ENCODE measurements around the gene ZNF480. TPM values are rescaled to one million over a fixed set of nuclear protein-coding genes. Genes with fewer than 3 reads are reported as not detected.
"Not testable (repeated sequence)": the region's sequence is repeated elsewhere in the genome, so short reads cannot be mapped to it uniquely, and the experiment has no call there.

The ZNF480 gene
- total RNA-seq = 1 to 10 TPM; 2.5 to 9.6 TPM

DNA sequence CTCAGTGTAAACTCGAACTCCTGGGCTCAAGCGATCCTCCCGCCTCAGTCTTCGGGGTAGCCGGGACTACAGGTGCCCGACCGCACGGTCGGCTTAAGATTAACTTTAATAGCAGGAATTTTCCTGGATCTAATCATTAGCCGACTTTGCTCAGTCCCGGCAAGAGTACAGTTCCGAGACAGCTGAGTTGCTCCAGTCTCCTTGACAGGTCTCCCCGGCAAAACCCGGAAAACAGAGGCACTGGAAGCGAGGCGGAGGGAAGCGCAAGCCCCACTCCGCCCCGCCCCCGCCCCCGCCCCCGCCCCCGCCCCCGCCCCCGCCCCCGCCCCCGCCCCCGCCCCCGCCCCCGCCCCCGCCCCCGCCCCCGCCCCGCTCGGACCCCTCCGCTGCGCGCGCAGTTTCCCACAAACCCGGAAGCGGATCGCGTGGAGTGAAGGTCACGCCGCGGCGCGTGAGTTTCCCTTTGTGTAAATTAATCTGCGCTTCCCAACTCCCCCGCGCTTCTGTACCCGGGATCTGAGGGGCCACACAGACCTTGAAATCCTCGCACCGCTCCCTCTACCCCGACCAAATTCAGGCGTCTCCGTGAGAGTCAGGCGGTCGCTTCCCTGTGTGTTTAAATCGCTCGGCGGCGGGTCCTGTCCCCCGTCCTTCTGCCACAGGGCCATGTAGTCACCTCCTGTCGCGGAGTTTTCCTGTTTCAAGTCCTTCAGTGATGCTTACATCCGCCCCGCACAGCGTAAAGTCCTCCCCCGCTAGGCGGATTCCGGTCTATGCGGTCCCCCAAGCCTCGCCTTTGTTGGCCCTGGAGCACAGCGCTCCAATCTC lies at the start of gene ZNF480:
Gene ZNF480, plus strand, starts transcription at position 397 of the 828 bp plus-strand sequence. CDS start 3,244 bp downstream, outside the sequence.
- peak; percentile 92 for ATAC-seq (replicated peaks)
- H3K4me1 Mint-ChIP-seq = peaks cover 15% of the 10 kb centered on the region
- H3K36me3 Mint-ChIP-seq (ENCODE audit: low read depth) = peaks cover 54% of the 10 kb centered on the region
- H3K4me3 Mint-ChIP-seq = peak within 1 kb of the TSS; percentile 90
- H3K27ac Mint-ChIP-seq = peak within 1 kb of the TSS; percentile 99
- peaks cover 23% of the 10 kb centered on the region for H3K9me3 Mint-ChIP-seq
- H3K27me3 Mint-ChIP-seq = no peaks in the 10 kb centered on the region

GRCh38 chr19:52248241-52248640 lies 48.7 kb upstream of the ZNF480 start:
- Mint-ChIP-seq H3K36me3 (ENCODE audit: low read depth) (no peaks in the 10 kb centered on the region), H3K4me3 (no peak overlapping the region), H3K4me1 (no peaks in the 10 kb centered on the region), H3K27ac (no peak overlapping the region), H3K9me3 (no peaks in the 10 kb centered on the region), H3K27me3 (no peaks in the 10 kb centered on the region)
- ATAC-seq (replicated peaks) = peak; percentile 70

DNA sequence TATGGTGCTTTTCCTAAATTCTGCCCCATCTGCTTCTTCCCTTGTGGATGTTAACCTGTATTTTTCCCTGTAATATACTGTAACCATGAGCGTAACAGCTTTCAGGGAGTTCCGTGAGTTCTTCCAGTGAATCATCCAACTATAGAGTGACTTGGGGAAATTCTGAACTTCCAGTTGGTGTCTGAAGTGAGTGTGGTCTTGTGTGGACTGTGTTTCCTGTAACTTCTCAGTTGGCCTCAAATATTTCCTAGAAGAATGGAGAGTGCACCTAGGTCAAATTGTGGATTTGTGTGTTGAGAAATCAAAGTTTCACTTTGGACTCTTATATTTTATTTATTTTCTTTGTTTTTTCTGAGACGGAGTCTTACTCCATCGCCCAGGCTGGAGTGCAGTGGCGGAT lies 38.5 kb upstream of the ZNF480 start:
- Mint-ChIP-seq H3K36me3 (ENCODE audit: low read depth) (no peaks in the 10 kb centered on the region), H3K9me3 (no peaks in the 10 kb centered on the region), H3K4me3 (no peak overlapping the region), H3K27me3 (peaks cover 5% of the 10 kb centered on the region), H3K4me1 (no peaks in the 10 kb centered on the region), H3K27ac (no peak overlapping the region)
- ATAC-seq (replicated peaks) = no peak

GRCh38 chr19:52265556-52265955 lies 31.4 kb upstream of the ZNF480 start:
- not testable (repeated sequence) for H3K27me3 Mint-ChIP-seq; H3K27ac Mint-ChIP-seq; H3K4me3 Mint-ChIP-seq; H3K4me1 Mint-ChIP-seq; ATAC-seq (replicated peaks); H3K9me3 Mint-ChIP-seq
- peaks cover 14% of the 10 kb centered on the region for H3K36me3 Mint-ChIP-seq (ENCODE audit: low read depth)

DNA sequence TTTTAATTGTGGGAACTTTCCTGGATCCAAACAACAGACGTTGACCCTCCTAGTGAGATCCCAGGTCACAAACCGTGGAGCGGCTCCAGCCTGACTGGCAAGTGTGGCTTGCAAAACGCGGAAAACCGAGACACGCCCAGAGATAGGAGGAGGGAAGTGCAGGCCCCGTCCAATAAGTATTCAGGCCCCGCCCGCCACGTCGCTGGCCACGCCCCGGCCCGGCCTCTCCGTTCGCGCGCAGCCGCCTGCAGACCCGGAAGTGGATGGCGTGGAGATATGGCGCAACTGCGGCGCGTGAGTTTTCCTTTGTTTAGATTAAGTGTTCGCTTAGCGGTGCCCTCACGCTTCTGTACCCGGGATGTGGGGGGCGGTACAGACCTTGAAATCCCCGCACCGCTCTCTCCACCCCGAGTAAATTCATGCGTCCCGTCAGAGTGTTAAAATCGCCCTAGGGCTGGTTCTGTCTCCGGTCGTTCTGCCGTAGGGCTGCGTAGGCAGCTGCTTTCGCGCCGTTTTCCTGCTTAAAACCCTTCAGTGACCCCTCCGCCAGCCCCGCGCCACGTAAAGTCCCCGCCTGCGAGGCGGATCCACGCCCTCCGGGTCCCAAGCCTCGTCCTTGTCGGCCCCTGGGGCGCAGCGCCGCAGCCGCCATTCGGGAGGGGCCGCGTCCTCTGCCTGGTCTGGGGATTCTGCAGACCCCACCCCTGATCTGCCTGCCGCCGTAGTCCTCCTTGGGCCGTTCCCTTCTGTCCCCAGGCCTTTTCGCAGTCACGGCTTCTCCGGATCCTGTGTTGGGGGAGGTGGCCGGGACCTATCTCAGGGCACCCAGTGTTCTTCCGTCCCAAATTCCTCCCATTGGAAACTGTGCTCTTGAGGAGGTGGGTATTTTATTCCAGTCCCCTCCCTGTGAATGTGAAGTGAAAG lies 27.4 kb upstream of the ZNF480 start, which contains the start of gene ZNF766:
Gene ZNF766, plus strand, starts transcription at position 250 of the 924 bp plus-strand sequence. Its CDS starts 27 bp downstream, at position 277.
- Mint-ChIP-seq H3K27me3 (no peaks in the 10 kb centered on the region), H3K4me1 (peaks cover 33% of the 10 kb centered on the region), H3K4me3 (peak within 1 kb of the TSS; percentile 95), H3K27ac (peak within 1 kb of the TSS; percentile 91), H3K36me3 (ENCODE audit: low read depth) (peaks cover 53% of the 10 kb centered on the region), H3K9me3 (peaks cover 11% of the 10 kb centered on the region)
- ATAC-seq (replicated peaks) = peak; percentile 99

GRCh38 chr19:52270266-52270885 lies 26.6 kb upstream of the ZNF480 start:
- H3K4me1 Mint-ChIP-seq = peaks cover 35% of the 10 kb centered on the region
- ATAC-seq (replicated peaks) = no peak
- H3K4me3 Mint-ChIP-seq = peak overlapping the region; percentile 95
- H3K36me3 Mint-ChIP-seq (ENCODE audit: low read depth) = peaks cover 61% of the 10 kb centered on the region
- peaks cover 11% of the 10 kb centered on the region for H3K9me3 Mint-ChIP-seq
- H3K27ac Mint-ChIP-seq = peak overlapping the region; percentile 91
- H3K27me3 Mint-ChIP-seq = no peaks in the 10 kb centered on the region

DNA sequence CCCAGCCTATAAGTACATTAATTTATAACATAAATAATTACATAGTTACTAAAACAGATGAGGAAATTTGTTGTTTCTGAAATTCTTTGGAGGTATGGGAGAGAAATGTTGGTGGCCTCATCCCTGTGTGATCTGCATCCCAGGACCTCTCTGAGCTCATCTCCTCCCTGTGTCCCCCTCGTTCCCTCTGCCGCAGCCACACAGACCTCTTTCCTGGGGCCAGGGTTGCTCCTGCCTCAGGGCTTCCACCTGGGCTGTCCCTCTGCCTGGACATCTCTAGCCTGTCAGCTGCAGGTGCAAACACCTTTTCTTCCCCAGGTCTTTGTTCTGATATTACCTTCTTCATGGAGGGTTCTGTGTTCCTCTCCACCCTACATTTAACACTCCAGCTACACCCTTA lies 23.7 kb upstream of the ZNF480 start:
- peak overlapping the region; percentile 21 for H3K4me3 Mint-ChIP-seq
- no peak for ATAC-seq (replicated peaks)
- no peaks in the 10 kb centered on the region for H3K27me3 Mint-ChIP-seq
- peaks cover 11% of the 10 kb centered on the region for H3K9me3 Mint-ChIP-seq
- H3K4me1 Mint-ChIP-seq = peaks cover 41% of the 10 kb centered on the region
- peak overlapping the region; percentile 46 for H3K27ac Mint-ChIP-seq
- peaks cover 90% of the 10 kb centered on the region for H3K36me3 Mint-ChIP-seq (ENCODE audit: low read depth)

DNA sequence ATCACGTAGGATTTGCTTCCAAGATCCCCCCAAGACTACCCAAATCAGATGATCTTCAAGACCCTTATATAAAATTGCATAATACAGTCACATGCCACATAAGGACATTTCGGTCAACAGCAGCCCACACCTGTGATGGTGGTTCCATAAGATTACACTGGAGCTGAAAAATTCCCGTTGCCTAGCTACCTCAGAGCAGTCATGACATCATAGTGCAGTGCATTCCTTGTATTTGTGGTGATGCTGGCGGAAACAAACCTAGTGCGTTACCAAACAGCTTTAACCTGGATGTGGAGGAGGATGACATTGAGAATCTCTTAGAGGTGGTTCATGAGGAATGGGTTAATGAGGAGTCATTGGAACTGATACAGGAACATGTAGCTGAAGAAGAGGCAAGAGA lies 22.8 kb upstream of the ZNF480 start:
- H3K9me3 Mint-ChIP-seq = peaks cover 15% of the 10 kb centered on the region
- H3K36me3 Mint-ChIP-seq (ENCODE audit: low read depth) = peaks cover 99% of the 10 kb centered on the region
- H3K27me3 Mint-ChIP-seq = no peaks in the 10 kb centered on the region
- no peak overlapping the region for H3K4me3 Mint-ChIP-seq
- ATAC-seq (replicated peaks) = no peak
- no peak overlapping the region for H3K27ac Mint-ChIP-seq
- H3K4me1 Mint-ChIP-seq = peaks cover 49% of the 10 kb centered on the region

DNA sequence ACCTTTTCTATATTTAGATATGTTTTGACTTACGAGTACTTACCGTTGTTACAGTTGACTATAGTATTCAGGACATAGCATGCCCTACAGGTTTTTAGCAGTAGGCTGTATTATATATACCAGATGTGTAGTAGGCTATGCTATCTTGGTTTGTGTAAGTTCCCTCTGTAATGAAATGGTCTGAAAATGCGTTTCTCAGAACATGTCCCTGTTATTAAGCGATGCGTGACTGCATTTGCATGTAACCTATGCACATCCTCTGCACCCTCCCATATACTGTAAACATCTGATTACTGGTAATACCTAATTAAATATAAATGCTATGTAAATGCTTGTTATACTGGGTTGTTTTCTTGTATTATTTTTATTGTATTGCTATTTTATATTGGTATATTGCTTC lies 21.0 kb upstream of the ZNF480 start:
- Mint-ChIP-seq H3K27ac (no peak overlapping the region), H3K36me3 (ENCODE audit: low read depth) (peaks cover 88% of the 10 kb centered on the region), H3K4me1 (peaks cover 42% of the 10 kb centered on the region), H3K9me3 (peaks cover 18% of the 10 kb centered on the region), H3K27me3 (no peaks in the 10 kb centered on the region), H3K4me3 (no peak overlapping the region)
- no peak for ATAC-seq (replicated peaks)

- ATAC-seq (replicated peaks) = no peak
- no peaks in the 10 kb centered on the region for H3K27me3 Mint-ChIP-seq
- peaks cover 18% of the 10 kb centered on the region for H3K9me3 Mint-ChIP-seq
- peak overlapping the region; percentile 50 for H3K4me3 Mint-ChIP-seq
- no peak overlapping the region for H3K27ac Mint-ChIP-seq
- peaks cover 88% of the 10 kb centered on the region for H3K36me3 Mint-ChIP-seq (ENCODE audit: low read depth)
- H3K4me1 Mint-ChIP-seq = peaks cover 36% of the 10 kb centered on the region
These were observed 19.5 kb upstream of the ZNF480 start for GRCh38 chr19:52277471-52277870.

DNA sequence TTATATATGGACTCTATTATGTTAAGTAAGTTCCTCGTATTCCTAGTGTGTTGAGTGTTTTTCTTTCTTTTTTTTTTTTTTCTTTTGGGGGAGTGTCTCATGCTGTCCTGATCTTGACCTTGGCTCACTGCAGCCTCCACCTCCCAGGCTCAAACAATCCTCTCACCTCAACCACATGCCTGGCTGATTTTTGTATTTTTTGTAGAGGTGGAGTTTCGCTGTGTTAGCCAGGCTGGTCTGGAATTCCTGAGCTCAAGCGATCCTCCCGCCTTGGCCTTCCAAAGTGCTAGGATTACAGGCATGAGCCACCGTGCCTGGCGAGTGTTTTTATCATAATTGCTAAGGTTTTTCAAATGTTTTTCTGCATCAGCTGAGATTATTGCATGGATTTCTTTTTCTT lies 10.7 kb upstream of the ZNF480 start:
- no peak overlapping the region for H3K4me3 Mint-ChIP-seq
- peaks cover 100% of the 10 kb centered on the region for H3K36me3 Mint-ChIP-seq (ENCODE audit: low read depth)
- no peak overlapping the region for H3K27ac Mint-ChIP-seq
- H3K27me3 Mint-ChIP-seq = no peaks in the 10 kb centered on the region
- no peaks in the 10 kb centered on the region for H3K4me1 Mint-ChIP-seq
- H3K9me3 Mint-ChIP-seq = peaks cover 14% of the 10 kb centered on the region
- ATAC-seq (replicated peaks) = no peak

DNA sequence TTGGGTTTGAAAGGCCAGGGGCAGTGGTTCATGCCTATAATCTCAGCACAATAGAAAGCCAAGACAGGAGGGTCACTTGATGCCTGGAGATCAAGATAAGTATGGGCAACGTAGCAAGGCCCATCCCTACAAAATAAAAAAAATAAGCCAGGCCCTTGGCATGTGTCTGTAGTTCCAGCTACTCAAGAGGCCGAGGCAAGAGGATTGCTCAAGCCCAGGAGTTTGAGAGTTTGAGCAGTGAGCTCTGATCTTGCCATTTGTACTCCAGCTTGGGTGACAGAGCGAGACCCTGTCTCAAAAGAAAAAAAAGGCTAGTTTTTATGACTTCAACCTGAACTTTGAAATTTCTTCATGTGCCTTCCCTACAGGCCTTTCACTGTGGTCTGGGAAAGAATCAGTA lies 5.2 kb upstream of the ZNF480 start:
- Mint-ChIP-seq H3K9me3 (peaks cover 15% of the 10 kb centered on the region), H3K4me1 (no peaks in the 10 kb centered on the region), H3K36me3 (ENCODE audit: low read depth) (peaks cover 56% of the 10 kb centered on the region), H3K27ac (no peak overlapping the region), H3K27me3 (no peaks in the 10 kb centered on the region), H3K4me3 (no peak overlapping the region)
- no peak for ATAC-seq (replicated peaks)

GRCh38 chr19:52292946-52293345 lies 4.0 kb upstream of the ZNF480 start:
- peaks cover 20% of the 10 kb centered on the region for H3K9me3 Mint-ChIP-seq
- H3K4me1 Mint-ChIP-seq = peaks cover 10% of the 10 kb centered on the region
- H3K36me3 Mint-ChIP-seq (ENCODE audit: low read depth) = peaks cover 55% of the 10 kb centered on the region
- H3K27me3 Mint-ChIP-seq; ATAC-seq (replicated peaks); H3K27ac Mint-ChIP-seq; H3K4me3 Mint-ChIP-seq: not testable (repeated sequence)

GRCh38 chr19:52296400-52296772 lies 583 bp upstream of the ZNF480 start:
- peaks cover 53% of the 10 kb centered on the region for H3K36me3 Mint-ChIP-seq (ENCODE audit: low read depth)
- peaks cover 15% of the 10 kb centered on the region for H3K4me1 Mint-ChIP-seq
- H3K9me3 Mint-ChIP-seq = peaks cover 19% of the 10 kb centered on the region
- no peaks in the 10 kb centered on the region for H3K27me3 Mint-ChIP-seq
- H3K27ac Mint-ChIP-seq = no peak overlapping the region
- H3K4me3 Mint-ChIP-seq = peak overlapping the region; percentile 90
- no peak for ATAC-seq (replicated peaks)
